HEK293 (cell line): Measurements from ENCODE around the gene MAPT.

Source experiments
- CTCF ChIA-PET: fragments of 350-600 bp; formaldehyde crosslinking; extraction: SDS; loops from one replicate; lab custom pipeline; 2021; ENCODE audit warnings: antibody characterized with exemption; lab: Yijun Ruan, JAX
- POLR2A ChIA-PET: fragments of 300-600 bp; formaldehyde crosslinking; extraction: SDS; loops from one replicate; lab custom pipeline; 2020; ENCODE audit warnings: antibody characterized with exemption, inconsistent platforms; lab: Yijun Ruan, JAX
- H3K27ac ChIP-seq: fragments of 200-500 bp; sonication (Bioruptor generic); 2 replicates; pipeline ENCODE4 v1.5.1; 2014; ENCODE audit warnings: low read depth, low read length, control low read depth, inconsistent platforms; ENCODE audit errors: extremely low read depth
- H3K36me3 ChIP-seq, 2 experiments: fragments of 200-500 bp in 1 of 2; sonication (Bioruptor generic) in 1 of 2; 1 replicate in 1 of 2; 2 replicates in 1 of 2; pipeline ENCODE4 v1.5.1; 2014 to 2017; ENCODE audit warnings: inconsistent platforms in 2 of 2, low read length in 2 of 2; ENCODE audit not compliant: control insufficient read depth in 2 of 2, insufficient read depth in 1 of 2
- H3K4me1 ChIP-seq: fragments of 200-500 bp; sonication (Bioruptor generic); 2 replicates; pipeline ENCODE4 v1.5.1; 2014; ENCODE audit warnings: mild to moderate bottlenecking, low read length, inconsistent platforms; ENCODE audit not compliant: control insufficient read depth, insufficient read depth
- H3K4me3 ChIP-seq: 2 replicates; pipeline ENCODE4 v1.5.1; 2011; ENCODE audit warnings: low read depth, mild to moderate bottlenecking, control low read depth, low read length, moderate library complexity
- H3K9me3 ChIP-seq: fragments of 200-500 bp; sonication (Bioruptor generic); 2 replicates; pipeline ENCODE4 v1.5.1; 2014; ENCODE audit warnings: low read depth, low read length, inconsistent platforms; ENCODE audit not compliant: control insufficient read depth, insufficient read depth
- CTCF ChIP-seq: fragments of 450-650 bp; formaldehyde crosslinking; IDR thresholded peaks from 2 replicates; pipeline ENCODE4 v1.5.1; 2016; ENCODE audit warnings: missing biosample characterization, missing genetic modification characterization
- PRDM10 ChIP-seq: fragments of 450-650 bp; formaldehyde crosslinking; IDR thresholded peaks from 2 replicates; pipeline ENCODE4 v1.5.1; 2016; ENCODE audit warnings: missing biosample characterization, missing genetic modification characterization
- REPIN1 ChIP-seq: fragments of 450-650 bp; formaldehyde crosslinking; IDR thresholded peaks from 2 replicates; pipeline ENCODE4 v1.5.1; 2017; ENCODE audit warnings: missing biosample characterization, missing genetic modification characterization, low read depth
- SCRT2 ChIP-seq: fragments of 450-650 bp; formaldehyde crosslinking; IDR thresholded peaks from 2 replicates; pipeline ENCODE4 v1.5.1; 2016; ENCODE audit warnings: missing biosample characterization, missing genetic modification characterization
- SP2 ChIP-seq: fragments of 450-650 bp; formaldehyde crosslinking; IDR thresholded peaks from 2 replicates; pipeline ENCODE4 v1.5.1; 2016; ENCODE audit warnings: missing biosample characterization, missing genetic modification characterization
- SP7 ChIP-seq: fragments of 450-650 bp; formaldehyde crosslinking; IDR thresholded peaks from 2 replicates; pipeline ENCODE4 v1.5.1; 2016; ENCODE audit warnings: missing biosample characterization, missing genetic modification characterization
- YY2 ChIP-seq: fragments of 450-650 bp; formaldehyde crosslinking; IDR thresholded peaks from 2 replicates; pipeline ENCODE4 v1.5.1; 2016; ENCODE audit warnings: missing biosample characterization, missing genetic modification characterization
- ZBTB8A ChIP-seq: fragments of 450-650 bp; formaldehyde crosslinking; IDR thresholded peaks from 2 replicates; pipeline ENCODE4 v1.5.1; 2016; ENCODE audit warnings: missing biosample characterization, missing genetic modification characterization
- ZNF169 ChIP-seq: fragments of 450-650 bp; formaldehyde crosslinking; IDR thresholded peaks from 2 replicates; pipeline ENCODE4 v1.5.1; 2016; ENCODE audit warnings: missing biosample characterization, missing genetic modification characterization
- ZNF302 ChIP-seq: fragments of 450-650 bp; formaldehyde crosslinking; IDR thresholded peaks from 2 replicates; pipeline ENCODE4 v1.5.1; 2016; ENCODE audit warnings: missing biosample characterization, missing genetic modification characterization, low read depth
- ZNF335 ChIP-seq: fragments of 450-650 bp; formaldehyde crosslinking; conservative IDR thresholded peaks from 2 replicates; pipeline ENCODE4 v1.5.1; 2016; ENCODE audit warnings: missing biosample characterization, missing genetic modification characterization
- ZNF350 ChIP-seq: fragments of 450-650 bp; formaldehyde crosslinking; IDR thresholded peaks from 2 replicates; pipeline ENCODE4 v1.5.0; 2017; ENCODE audit warnings: missing biosample characterization, mild to moderate bottlenecking, missing genetic modification characterization
- ZNF473 ChIP-seq: fragments of 450-650 bp; formaldehyde crosslinking; IDR thresholded peaks from 2 replicates; pipeline ENCODE4 v1.5.1; 2017; ENCODE audit warnings: missing biosample characterization, missing genetic modification characterization
- ZNF501 ChIP-seq: fragments of 450-650 bp; formaldehyde crosslinking; IDR thresholded peaks from 2 replicates; pipeline ENCODE4 v1.5.1; 2016; ENCODE audit warnings: missing biosample characterization, missing genetic modification characterization
- ZNF558 ChIP-seq: fragments of 450-650 bp; formaldehyde crosslinking; IDR thresholded peaks from 2 replicates; pipeline ENCODE4 v1.5.1; 2016; ENCODE audit warnings: missing biosample characterization, missing genetic modification characterization
- ZNF560 ChIP-seq: fragments of 450-650 bp; formaldehyde crosslinking; IDR thresholded peaks from 2 replicates; pipeline ENCODE4 v1.5.1; 2017; ENCODE audit warnings: missing biosample characterization, missing genetic modification characterization, borderline replicate concordance
- ZNF610 ChIP-seq: fragments of 450-650 bp; formaldehyde crosslinking; IDR thresholded peaks from 2 replicates; pipeline ENCODE4 v1.5.1; 2016; ENCODE audit warnings: missing biosample characterization, missing genetic modification characterization, borderline replicate concordance
- ZNF664 ChIP-seq: fragments of 450-650 bp; formaldehyde crosslinking; IDR thresholded peaks from 2 replicates; pipeline ENCODE4 v1.5.1; 2016; ENCODE audit warnings: missing biosample characterization, missing genetic modification characterization
- ZNF704 ChIP-seq: fragments of 450-650 bp; formaldehyde crosslinking; IDR thresholded peaks from 2 replicates; pipeline ENCODE4 v1.5.1; 2016; ENCODE audit warnings: missing biosample characterization, missing genetic modification characterization
- ZNF707 ChIP-seq: fragments of 450-650 bp; formaldehyde crosslinking; IDR thresholded peaks from 2 replicates; pipeline ENCODE4 v1.5.1; 2016; ENCODE audit warnings: missing biosample characterization, missing genetic modification characterization
- ZNF768 ChIP-seq: fragments of 450-650 bp; formaldehyde crosslinking; IDR thresholded peaks from 2 replicates; pipeline ENCODE4 v1.5.1; 2018; ENCODE audit warnings: missing biosample characterization, mild to moderate bottlenecking, missing genetic modification characterization
- ZNF777 ChIP-seq: fragments of 450-650 bp; formaldehyde crosslinking; IDR thresholded peaks from 2 replicates; pipeline ENCODE4 v1.5.1; 2017; ENCODE audit warnings: missing biosample characterization, missing genetic modification characterization, borderline replicate concordance
- ZNF843 ChIP-seq: fragments of 450-650 bp; formaldehyde crosslinking; IDR thresholded peaks from 2 replicates; pipeline ENCODE4 v1.5.1; 2016; ENCODE audit warnings: missing biosample characterization, missing genetic modification characterization
- ZSCAN30 ChIP-seq: fragments of 450-650 bp; IDR thresholded peaks from 2 replicates; pipeline ENCODE4 v1.5.1; 2018; ENCODE audit warnings: missing biosample characterization, mild to moderate bottlenecking, missing genetic modification characterization, moderate library complexity
- TF ChIP-seq, protein P1 (sequence below): fragments of 450-650 bp; formaldehyde crosslinking; IDR thresholded peaks from 2 replicates; pipeline ENCODE4 v1.5.1; 2016; ENCODE audit warnings: missing biosample characterization, missing genetic modification characterization
- TF ChIP-seq, protein P2 (sequence below): fragments of 450-650 bp; formaldehyde crosslinking; IDR thresholded peaks from 2 replicates; pipeline ENCODE4 v1.5.1; 2017; ENCODE audit warnings: missing biosample characterization, missing genetic modification characterization

The MAPT gene

DNA sequence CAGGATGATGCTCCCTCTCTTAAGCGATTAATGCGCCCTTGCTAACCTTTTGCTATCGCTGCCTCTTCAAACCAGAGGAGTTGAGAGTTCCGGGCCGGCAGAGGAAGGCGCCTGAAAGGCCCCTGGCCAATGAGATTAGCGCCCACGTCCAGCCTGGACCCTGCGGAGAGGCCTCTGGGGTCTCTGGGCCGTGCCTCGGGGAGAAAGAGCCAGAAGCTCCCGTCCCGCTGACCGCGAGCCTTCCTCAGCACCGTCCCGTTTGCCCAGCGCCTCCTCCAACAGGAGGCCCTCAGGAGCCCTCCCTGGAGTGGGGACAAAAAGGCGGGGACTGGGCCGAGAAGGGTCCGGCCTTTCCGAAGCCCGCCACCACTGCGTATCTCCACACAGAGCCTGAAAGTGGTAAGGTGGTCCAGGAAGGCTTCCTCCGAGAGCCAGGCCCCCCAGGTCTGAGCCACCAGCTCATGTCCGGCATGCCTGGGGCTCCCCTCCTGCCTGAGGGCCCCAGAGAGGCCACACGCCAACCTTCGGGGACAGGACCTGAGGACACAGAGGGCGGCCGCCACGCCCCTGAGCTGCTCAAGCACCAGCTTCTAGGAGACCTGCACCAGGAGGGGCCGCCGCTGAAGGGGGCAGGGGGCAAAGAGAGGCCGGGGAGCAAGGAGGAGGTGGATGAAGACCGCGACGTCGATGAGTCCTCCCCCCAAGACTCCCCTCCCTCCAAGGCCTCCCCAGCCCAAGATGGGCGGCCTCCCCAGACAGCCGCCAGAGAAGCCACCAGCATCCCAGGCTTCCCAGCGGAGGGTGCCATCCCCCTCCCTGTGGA is 88.6 kb downstream of the MAPT start:
- Histone ChIP-seq H3K9me3 (no peaks in the 10 kb centered on the region), H3K36me3 (no peaks in the 10 kb centered on the region), H3K4me3 (no peak overlapping the region), H3K4me1 (no peaks in the 10 kb centered on the region), H3K27ac (no peak overlapping the region)
- ChIA-PET POLR2A (no interaction called here), CTCF (no interaction called here)
- TF ChIP-seq, protein P1, sequence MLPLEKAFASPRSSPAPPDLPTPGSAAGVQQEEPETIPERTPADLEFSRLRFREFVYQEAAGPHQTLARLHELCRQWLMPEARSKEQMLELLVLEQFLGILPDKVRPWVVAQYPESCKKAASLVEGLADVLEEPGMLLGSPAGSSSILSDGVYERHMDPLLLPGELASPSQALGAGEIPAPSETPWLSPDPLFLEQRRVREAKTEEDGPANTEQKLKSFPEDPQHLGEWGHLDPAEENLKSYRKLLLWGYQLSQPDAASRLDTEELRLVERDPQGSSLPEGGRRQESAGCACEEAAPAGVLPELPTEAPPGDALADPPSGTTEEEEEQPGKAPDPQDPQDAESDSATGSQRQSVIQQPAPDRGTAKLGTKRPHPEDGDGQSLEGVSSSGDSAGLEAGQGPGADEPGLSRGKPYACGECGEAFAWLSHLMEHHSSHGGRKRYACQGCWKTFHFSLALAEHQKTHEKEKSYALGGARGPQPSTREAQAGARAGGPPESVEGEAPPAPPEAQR: no peak
- TF ChIP-seq SP7: no peak
- no peak for TF ChIP-seq ZBTB8A (tag by site-specific recombination)
- TF ChIP-seq ZNF501: no peak
- TF ChIP-seq ZNF777 (tag by site-specific recombination): no peak
- TF ChIP-seq ZNF473 (tag by site-specific recombination): no peak
- no peak for TF ChIP-seq CTCF (tag by site-specific recombination)
- TF ChIP-seq ZNF335 (tag by site-specific recombination): no peak
- TF ChIP-seq ZNF843 (tag by site-specific recombination): no peak
- no peak for TF ChIP-seq SP2 (tag by site-specific recombination)
- no peak for TF ChIP-seq ZNF704 (tag by site-specific recombination)
- TF ChIP-seq ZNF558 (tag by site-specific recombination): no peak
- no peak for TF ChIP-seq ZNF707 (tag by site-specific recombination)
- no peak for TF ChIP-seq ZNF560
- no peak for TF ChIP-seq REPIN1 (tag by site-specific recombination)
- no peak for TF ChIP-seq ZNF768 (tag by site-specific recombination)
- no peak for TF ChIP-seq ZNF664 (tag by site-specific recombination)

DNA sequence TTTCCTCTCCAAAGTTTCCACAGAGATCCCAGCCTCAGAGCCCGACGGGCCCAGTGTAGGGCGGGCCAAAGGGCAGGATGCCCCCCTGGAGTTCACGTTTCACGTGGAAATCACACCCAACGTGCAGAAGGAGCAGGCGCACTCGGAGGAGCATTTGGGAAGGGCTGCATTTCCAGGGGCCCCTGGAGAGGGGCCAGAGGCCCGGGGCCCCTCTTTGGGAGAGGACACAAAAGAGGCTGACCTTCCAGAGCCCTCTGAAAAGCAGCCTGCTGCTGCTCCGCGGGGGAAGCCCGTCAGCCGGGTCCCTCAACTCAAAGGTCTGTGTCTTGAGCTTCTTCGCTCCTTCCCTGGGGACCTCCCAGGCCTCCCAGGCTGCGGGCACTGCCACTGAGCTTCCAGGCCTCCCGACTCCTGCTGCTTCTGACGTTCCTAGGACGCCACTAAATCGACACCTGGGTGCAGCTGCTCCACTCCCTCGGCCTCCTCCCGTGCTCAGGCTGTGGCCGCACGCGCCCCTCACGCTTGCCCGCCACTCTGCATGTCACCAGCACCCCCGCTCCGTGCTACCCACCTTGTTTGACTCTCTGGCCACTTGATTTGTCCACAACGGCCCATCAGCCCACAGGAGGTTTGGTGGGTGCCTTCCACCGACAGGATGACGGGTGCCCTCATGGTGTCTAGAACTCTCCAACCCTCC is 89.4 kb downstream of the MAPT start:
- Histone ChIP-seq H3K4me3 (no peak overlapping the region), H3K36me3 (no peaks in the 10 kb centered on the region), H3K4me1 (no peaks in the 10 kb centered on the region), H3K27ac (no peak overlapping the region), H3K9me3 (no peaks in the 10 kb centered on the region)
- ChIA-PET POLR2A (no interaction called here), CTCF (no interaction called here)
- no peak for TF ChIP-seq ZSCAN30 (tag by site-specific recombination)
- TF ChIP-seq PRDM10 (tag by site-specific recombination): no peak
- TF ChIP-seq YY2 (tag by site-specific recombination): no peak
- TF ChIP-seq, protein P2, sequence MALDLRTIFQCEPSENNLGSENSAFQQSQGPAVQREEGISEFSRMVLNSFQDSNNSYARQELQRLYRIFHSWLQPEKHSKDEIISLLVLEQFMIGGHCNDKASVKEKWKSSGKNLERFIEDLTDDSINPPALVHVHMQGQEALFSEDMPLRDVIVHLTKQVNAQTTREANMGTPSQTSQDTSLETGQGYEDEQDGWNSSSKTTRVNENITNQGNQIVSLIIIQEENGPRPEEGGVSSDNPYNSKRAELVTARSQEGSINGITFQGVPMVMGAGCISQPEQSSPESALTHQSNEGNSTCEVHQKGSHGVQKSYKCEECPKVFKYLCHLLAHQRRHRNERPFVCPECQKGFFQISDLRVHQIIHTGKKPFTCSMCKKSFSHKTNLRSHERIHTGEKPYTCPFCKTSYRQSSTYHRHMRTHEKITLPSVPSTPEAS: no peak
- no peak for TF ChIP-seq ZNF169 (tag by site-specific recombination)
- no peak for TF ChIP-seq ZNF610 (tag by site-specific recombination)
- TF ChIP-seq ZNF350 (tag by site-specific recombination): no peak
- no peak for TF ChIP-seq ZNF302 (tag by site-specific recombination)
- no peak for TF ChIP-seq SCRT2
